ENCODE results near the gene PRRC2B.
"Not testable (repeated sequence)": the region's sequence is repeated elsewhere in the genome, so short reads cannot be mapped to it uniquely, and the experiment has no call there.

Gene PRRC2B

DNA sequence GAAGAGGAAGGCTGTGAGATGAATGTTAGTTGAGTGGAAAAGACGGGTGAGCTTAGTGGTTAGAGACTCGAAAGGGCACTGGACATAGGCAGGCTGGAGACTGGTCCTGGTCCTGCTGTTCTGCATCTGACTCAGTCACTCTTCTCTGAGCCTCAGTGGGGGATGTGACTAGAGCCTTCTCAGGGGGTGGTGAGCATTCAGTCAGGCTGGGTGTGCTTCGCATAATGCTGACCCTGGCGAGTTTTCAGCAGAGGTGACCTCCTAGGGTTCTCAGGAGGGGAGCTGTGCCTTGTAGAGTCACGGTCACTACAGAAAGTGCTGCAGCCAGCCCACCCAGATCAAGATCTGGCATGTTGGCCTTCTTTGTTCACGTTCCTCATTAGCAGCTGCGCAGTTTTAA is 44.3 kb downstream of the PRRC2B start:
- no peak for DNase-seq

DNA sequence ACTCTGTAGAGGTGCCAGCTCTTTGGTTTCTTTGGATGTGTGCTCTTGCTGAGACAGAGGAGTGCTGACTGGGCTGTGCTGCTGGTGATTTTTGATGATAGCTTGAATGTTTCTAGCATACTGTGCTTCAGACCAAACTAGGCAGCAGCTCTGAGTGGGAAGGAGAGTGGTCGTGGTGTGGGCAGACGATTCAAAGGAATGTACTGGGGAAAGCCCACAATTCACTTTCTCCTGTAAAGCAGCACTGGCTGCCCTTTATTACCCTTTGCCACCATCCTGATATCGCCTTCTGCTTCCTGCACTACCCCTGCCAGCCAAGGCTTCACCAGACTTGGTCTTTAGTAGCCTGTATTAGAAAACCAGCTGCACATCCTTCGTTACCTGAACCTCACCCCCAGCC is 45.3 kb downstream of the PRRC2B start:
- DNase-seq, result no peak

DNA sequence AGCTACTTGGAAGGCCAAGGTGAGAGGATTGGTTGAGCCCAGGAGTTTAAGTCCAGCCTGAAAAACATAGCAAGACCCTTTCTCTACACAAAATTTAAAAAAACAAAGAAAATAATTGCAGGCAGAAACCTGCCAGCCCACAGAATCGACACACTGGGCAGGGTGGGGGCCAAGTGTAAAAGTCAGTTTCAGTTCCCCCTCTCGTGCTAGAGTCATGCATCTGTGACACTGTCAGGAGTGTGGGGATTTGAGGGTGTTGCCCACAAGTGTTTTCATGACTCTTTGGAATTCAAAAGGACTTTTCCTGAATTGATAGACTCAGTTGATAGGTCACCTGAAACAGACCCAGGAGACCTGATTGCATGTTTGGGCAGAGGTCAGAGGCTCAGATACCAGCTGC is 47.6 kb downstream of the PRRC2B start:
- DNase-seq, result no peak

DNA sequence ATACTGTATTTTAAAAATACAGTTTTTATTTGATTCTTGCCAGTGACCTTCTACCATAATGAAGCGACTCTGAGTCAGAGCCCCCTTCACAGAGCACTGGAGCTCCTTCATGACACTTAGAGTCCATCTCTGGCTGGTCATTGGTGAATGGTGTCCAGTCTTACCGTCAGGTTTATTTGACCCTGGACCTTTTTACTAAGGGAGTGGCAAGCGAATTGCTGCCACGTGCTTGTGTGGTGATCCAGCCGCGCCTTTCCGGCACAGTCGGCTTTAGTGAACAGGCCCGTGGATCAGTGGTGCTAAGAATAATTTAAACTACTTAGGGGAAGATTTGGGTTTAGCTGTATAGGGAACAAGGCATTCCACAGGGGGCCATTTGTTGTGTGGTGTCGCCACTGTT is 48.5 kb downstream of the PRRC2B start:
- no peak for DNase-seq

DNA sequence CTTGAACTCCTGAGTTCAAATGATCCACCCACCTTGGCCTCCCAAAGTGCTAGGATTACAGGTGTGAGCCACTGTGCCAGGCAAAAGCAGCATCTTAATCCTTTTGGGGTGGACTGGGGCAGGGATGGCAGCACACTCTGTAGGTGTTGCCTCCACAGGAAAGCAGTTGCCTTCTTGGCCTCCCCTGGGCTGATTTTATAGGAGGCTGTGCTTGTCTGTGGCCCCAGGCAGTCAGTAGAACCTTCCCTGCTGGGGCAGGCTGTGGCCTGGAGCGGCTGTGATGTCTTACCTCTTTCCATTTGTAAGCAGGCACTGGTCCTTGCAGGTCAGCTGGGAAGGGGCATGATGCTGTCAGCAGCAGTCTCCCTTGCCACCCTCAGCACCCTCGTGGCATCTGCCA is 49.8 kb downstream of the PRRC2B start:
- DNase-seq, result no peak

DNA sequence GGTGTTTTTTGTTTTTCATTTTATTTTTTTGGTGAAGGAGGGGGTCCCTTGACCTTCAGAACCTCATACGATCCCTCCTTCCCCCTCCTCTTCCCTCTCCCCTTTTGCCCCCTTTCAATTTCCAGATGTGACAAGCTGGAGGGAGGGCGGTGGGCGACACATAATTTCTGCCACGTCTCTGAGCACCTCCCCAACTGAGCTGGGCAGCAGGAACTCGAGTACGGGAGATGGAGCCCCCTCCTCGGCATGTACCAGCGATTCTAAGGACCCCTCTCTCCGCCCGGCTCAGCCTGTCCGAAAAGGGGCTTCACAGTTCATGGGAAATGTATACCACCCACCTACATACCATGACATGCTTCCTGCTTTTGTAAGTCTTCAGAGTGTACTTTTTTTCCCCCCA is 52.4 kb downstream of the PRRC2B start:
- no peak for DNase-seq

DNA sequence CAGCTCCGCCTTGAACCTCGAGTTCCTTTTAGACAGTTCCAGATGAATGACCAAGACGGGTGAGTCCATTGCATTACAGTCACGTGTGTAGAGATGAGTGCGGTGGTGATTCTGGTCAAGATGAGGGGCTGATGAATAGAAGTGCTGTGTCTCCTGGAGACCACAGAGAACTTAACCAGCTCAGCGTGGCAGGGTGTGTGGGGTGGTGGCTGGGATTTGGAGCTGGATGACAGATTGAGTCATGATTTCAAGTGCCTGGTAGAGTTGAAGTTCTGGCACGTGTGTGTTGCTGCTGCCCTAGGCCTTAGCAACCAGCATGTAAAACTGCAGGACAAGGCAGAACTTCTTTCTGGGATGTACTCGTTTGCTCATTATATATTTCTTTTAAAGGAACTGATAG is 53.3 kb downstream of the PRRC2B start:
- DNase-seq, result no peak

DNA sequence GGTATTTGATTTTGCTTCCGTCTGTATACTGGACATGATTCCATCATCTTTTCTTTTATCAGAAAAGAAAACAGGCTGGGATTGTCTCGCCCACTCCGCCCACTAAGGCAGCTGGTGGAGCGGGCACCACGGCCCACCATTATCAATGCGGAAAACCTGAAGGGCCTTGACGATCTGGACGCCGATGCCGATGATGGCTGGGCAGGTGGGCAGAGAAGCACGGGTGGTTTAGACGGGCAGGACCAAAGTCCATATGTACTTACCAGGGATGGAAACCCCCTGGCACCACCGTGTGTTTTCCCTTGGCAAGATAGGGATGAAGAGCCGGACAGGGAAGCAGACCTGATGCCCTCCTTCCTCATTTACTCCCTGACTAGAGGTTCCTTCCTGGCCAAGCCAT is 53.7 kb downstream of the PRRC2B start:
- DNase-seq, result no peak

DNA sequence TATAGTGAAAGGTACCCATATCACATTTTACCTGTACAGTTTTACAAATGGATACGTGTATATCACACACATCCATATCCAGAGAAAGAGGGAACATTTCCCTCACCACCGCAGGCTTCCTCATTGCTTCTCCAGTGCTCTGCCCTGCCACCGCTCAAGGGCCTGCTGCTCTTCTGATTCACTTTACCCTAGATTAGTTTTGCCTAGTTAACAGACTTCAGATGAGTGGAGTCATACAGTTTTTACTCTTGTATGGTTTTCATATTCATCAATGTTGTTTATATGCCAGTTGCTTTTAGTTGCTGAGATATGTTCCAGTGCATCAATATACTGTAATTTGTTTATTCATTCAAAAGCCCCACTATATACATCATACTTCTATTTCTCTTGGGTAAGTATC is 54.9 kb downstream of the PRRC2B start:
- DNase-seq, result no peak

DNA sequence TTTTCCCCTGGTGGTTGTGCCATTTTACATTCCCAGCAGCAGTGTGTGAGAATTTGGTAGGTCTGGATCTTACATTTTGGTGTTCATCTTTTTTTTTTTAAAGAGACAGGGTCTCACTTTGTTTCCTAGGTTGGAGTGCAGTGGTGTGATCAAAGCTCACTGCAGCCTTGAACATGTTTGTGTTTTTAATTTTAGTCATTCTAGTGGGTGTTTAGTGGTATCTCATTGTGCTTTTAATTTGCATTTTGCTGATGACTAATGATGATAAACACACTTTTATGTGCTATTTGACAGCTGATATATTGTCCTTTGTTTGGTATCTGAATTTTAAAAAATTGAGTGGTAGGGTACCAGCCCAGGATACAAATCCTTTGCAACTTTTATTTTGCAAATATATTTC is 55.4 kb downstream of the PRRC2B start:
- DNase-seq, result no peak

DNA sequence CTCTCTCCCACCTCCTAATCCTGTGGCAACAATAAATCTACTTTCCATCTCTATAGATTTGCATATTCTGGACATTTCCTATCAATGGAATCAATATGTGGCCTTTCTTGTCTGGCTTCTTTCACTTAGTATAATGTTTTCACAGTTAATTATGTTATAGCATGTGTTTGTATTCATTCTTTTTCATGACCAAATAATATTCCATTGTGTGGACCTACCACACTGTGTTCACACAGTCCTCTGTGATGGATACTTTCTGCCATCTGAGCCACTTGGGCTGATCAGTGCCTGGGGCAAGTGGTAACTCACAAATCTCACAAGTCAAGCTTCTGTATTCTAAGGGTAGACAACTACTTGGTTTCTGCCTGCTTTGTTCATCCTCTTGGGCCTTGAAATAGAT is 60.1 kb downstream of the PRRC2B start:
- no peak for DNase-seq

DNA sequence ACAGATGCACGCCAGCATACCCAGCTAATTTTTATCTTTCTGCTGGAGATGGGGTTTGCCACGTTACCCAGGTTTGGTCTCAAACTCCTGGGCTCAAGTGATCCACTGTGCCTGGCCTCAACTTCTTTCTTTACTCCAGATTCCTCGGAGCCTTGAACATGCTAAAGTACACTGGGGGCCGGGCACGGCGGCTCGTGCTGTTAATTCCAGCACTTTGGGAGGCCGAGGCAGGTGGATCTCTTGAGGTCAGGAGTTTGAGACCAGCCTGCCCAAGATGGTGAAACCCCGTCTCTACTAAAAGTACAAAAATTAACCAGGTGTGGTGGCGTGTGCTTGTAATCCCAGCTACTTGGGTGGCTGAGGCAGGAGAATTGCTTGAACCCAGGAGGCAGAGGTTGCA is 61.8 kb downstream of the PRRC2B start:
- not testable (repeated sequence) for DNase-seq

DNA sequence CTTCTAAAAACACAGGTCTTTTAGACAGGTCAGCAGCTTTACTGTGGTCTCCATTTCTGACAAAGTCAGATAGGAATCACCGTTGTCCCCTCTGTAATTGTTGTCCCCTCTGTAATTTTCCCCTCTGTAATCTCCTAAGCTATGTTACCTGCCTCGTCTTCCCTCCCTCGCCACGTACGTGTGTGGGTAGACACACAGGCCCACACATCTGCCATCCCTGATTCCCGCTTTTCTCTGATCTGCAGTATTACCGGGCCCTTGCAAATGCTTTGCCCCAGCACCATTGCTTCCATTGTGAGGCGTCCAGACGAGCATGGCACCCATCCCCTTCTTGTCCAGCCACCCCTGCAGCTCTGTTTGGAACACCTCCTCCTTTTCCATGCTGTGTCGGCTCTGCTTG is 63.9 kb downstream of the PRRC2B start:
- no peak for DNase-seq

DNA sequence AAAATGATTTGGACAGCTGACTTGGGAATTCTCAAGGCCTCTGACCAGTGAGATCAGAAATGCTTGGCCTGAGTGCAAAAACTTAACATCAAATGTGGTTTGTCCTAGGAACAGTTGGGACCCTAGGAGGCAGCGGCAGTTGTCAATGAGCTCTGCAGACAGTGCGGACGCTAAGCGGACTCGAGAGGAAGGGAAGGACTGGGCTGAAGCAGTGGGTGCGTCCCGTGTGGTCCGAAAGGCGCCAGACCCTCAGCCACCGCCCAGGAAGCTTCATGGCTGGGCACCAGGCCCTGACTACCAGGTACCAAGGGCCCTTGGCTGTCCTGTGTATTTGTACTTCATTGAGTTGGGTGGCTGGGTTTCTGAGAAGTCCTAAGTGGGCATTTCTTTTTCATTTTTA is 65.2 kb downstream of the PRRC2B start:
- no peak for DNase-seq

DNA sequence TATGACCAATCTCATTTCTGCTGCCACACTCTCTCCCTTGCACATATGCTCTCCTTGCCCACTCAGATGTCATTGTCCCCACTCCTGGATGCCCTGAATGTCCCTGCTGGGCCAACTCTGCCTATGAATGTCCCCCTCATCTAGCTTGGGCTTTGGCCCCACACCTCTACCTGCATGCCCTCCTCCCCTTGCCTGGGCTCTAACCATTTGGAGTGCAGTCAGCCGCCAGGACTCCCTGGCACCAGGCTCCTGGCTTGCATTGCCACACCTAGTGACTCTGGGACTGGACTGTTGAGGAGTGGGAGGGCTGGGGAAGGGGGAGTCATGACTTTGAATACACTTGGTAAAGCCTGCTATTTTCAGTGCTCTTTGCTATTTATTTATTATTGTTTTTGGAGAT is 67.3 kb downstream of the PRRC2B start:
- no peak for DNase-seq

DNA sequence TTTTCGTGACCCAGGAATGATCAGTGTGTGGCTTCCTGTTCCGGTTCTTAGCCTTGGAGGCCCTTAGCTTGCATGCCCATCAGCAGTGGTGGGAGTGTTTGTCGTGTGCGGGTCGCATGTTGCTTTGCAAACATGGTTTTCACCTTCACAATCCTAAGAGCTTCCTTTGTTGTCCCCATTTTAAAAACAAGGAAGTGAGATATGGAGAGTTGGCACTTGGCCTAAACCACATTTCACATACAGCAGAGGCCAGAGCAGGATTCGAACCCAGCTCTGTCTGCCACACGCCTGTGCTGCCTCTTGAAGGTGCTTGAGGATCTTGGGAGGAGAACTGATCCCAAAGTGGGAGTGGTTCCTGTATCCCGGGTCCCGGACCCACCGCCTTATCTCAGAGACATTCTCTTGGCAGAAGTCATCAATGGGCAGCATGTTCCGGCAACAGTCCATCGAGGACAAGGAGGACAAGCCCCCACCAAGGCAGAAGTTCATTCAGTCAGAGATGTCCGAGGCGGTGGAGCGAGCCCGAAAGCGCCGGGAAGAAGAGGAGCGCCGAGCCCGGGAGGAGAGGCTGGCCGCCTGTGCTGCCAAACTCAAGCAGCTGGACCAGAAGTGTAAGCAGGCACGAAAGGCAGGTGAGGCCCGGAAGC is 70.6 kb downstream of the PRRC2B start:
- no peak for DNase-seq

DNA sequence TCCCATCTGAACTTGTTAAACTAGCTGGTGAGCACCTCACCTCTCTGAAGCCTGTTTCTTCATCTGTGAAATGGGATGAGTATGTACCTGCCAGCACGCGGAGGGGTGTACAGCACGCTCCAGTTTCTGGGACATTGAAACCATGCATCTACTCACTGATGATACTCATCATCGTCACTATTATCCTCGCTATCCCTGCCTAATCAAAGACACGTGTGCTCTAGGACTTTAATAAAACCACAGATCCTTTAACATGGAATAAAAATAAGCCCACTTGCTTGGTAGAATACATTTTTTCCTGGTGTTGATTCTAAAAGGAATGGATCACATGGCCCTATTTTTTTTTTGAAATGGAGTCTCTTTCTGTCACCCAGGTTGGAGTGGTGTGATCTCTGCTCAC is 71.5 kb downstream of the PRRC2B start:
- no peak for DNase-seq

DNA sequence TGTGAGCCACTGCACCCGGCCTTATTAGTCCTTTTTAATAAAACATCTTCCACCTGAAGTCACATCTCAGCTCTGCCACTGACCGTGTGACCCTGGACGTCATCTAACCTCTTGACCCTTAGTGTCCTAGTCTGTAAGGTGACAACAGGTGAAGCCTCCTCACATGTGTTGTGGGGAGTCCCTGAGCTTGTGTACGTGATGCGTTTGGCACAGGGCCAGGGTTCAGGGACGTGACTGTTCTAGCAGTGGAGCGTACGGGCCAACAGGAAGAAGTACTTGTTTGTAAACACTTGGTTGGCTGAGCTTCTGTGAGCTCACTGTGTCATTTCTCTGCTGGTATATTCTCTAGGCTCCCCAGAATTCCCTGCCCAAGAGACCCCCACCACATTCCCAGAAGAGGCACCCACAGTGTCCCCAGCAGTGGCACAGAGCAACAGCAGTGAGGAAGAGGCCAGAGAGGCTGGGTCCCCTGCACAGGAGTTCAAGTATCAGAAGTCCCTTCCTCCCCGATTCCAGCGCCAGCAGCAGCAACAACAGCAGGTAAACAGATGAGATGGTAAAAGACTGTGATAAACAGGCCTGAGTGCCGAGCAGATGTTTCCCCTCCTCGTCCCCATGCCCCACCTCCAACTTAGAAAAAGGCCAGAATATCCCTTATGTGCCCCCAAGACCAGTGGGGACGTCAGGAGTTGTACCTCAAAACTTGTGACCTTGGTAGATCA is 73.5 kb downstream of the PRRC2B start:
- DNase-seq, result no peak

DNA sequence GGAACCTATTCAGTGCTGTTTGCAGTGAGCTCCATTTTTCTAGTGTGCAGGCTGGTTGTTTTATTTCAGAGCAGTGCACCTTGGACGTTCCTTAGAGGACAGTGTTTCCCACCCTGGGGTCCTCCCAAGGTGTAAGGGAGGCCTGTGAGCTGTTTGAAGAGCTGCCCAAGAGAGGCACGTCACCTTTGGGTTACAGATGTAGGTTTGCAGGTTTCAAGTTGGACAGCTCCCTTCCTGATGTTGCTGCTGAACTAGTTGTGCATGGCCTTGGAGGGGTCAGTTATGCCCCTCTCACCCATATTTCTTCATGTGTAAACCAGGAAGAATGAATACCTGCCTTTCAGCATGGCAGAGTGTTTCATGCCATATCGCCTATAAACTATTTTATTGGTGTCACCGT is 74.1 kb downstream of the PRRC2B start:
- DNase-seq, result no peak

DNA sequence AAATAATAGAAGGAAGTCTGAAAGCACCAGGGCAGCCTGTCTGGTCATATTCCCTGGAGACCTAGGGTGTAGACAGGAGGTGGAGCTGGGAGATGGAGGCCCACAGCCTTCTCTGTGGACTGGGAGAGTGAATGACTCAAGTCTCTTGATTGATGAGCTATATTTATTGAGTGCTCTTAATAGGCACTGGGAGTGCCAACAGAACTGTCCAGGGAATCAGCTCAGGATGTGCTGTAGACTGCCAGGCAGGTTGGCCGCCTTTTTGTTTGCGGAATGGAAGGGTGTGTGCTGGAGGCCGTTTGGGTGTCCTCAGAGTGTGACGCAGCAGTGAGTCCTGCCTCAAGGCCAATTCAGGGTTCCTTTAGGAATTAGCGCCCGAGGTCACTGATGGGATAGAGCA is 75.5 kb downstream of the PRRC2B start:
- no peak for DNase-seq

DNA sequence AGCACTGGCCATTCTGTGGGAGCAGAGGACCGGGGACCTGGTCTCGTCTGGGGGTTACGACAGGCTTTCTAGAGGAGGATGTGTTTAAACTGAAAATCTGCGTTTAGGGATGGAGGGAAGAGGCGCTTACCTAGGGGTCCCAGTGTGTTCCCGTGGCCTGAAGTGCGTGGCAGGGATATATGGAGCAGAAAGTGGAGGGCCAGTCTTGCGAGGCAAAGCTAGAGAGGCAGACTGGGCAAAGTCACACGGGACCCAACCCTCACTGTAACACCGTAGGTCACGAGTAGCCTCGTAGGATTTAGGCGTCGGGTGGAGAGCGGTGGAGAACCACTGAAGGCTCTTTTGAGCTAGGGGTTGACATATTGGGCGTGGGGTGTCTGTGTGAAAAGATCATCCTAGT is 76.1 kb downstream of the PRRC2B start:
- DNase-seq, result no peak

DNA sequence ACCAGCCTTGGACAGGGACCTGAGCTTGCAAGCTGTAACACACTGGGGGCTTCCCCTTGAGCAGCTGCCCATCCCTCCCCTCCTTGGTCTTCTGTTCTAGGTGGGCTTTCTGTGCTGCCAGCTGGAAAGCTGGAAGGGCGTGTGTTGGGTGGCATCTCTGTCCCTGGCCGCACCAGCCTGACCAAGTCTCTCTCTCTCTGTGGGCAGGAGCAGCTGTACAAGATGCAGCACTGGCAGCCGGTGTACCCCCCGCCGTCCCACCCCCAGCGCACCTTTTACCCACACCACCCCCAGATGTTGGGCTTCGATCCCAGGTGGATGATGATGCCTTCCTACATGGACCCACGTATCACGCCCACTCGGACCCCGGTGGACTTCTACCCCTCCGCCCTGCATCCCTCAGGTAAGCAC is 76.7 kb downstream of the PRRC2B start:
- DNase-seq, result no peak

DNA sequence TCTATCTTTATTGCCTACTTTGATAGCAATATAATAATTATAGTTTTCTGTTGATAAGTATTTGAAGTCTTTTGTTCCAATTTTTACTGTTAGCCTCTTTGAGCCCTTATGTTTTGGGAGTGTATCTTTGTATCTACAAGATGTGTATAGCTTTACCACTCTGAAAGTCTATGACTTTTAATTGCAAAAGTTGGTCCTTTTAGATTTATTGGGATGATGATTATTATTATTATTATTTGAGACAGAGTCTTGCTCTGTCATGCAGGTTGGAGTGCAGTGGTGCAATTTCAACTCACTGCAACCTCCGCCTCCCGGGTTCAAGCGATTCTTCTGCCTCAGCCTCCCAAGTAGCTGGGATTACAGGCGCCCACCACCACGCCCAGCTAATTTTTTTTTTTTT is 78.2 kb downstream of the PRRC2B start:
- DNase-seq, result not testable (repeated sequence)

DNA sequence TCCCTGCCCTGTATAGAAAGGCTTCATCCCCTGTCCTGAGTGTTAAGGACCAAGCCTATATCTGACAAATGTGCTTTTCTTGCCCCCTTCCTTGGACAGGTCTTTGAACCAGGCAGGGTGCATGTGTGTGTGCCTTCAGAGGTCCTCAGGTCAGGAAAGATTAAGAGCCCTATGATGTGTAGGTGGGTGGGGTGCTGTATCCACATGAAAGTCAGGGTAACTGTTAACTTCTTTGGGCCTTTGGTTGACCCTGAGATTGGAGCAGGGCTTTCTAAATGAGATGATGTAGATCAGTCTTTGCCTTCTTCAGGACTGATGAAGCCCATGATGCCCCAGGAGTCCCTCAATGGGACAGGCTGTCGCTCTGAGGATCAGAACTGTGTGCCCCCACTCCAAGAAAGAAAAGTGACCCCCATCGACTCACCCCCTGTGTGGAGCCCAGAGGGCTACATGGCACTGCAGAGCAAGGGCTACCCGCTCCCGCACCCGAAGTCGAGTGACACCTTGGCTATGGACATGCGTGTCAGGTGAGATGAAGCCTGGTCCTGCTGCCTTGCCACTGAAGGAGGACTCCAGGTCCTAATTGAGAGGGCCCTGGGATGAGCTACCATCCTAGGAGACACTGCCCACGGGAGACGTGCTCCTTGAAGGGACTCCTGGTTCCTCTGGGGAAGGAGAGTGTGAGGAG is 79.5 kb downstream of the PRRC2B start:
- DNase-seq, result no peak

Measured in activated gamma-delta T cell (primary cell).